ENCODE measurements around the gene GNG4.

DNA sequence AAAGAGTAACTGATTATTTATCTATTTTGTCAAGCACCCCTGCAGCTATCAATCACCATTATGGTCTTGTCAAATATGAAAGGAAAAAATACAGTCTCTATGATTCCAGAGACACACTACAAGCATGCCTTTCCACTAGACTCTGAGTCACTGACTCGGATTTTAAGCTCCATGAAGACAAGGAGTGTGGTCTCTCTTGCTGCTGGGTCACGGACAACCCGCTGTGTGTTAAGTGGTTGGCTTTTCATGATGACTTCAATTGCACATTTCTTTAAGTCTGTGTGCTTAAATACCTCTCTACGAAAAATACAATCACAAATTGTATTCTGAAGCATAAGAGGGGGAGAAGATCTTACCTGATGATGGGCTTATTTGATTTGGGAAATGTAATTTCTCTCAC is 14.0 kb upstream of the GNG4 start:
- TF ChIP-seq, protein P1, sequence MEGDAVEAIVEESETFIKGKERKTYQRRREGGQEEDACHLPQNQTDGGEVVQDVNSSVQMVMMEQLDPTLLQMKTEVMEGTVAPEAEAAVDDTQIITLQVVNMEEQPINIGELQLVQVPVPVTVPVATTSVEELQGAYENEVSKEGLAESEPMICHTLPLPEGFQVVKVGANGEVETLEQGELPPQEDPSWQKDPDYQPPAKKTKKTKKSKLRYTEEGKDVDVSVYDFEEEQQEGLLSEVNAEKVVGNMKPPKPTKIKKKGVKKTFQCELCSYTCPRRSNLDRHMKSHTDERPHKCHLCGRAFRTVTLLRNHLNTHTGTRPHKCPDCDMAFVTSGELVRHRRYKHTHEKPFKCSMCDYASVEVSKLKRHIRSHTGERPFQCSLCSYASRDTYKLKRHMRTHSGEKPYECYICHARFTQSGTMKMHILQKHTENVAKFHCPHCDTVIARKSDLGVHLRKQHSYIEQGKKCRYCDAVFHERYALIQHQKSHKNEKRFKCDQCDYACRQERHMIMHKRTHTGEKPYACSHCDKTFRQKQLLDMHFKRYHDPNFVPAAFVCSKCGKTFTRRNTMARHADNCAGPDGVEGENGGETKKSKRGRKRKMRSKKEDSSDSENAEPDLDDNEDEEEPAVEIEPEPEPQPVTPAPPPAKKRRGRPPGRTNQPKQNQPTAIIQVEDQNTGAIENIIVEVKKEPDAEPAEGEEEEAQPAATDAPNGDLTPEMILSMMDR (IDR thresholded peaks at IDR 0.05) = no peak
- TF ChIP-seq EZH2 (IDR thresholded peaks at IDR 0.05; ENCODE audit: borderline replicate concordance, insufficient read depth, low read depth, low read length, poor library complexity, severe bottlenecking) = no peak

Measured in B cell (primary cell).